ENCODE data around the gene DCST1. TPM values are rescaled to one million over a fixed set of nuclear protein-coding genes. Genes with fewer than 3 reads are reported as not detected.

Gene DCST1
- total RNA-seq, 1 experiment from 2014 or later, result 0.32 TPM

DNA sequence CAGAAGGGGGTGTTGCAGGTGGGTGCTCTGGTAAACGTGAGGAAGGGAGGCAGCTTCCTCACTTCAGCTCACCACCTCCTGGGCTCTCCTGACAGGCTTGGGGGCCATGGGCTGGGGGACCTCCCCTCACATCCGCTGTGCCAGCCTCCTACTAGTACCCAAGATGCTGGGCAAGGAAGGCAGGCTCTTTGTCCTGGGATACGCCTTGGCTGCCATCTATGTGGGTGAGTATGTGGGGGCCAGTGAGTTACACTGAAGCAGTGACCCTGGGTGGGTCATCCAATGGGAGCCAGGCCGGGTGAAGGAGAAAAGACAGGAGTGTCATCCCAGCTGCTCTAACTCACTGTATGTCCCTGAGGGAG is 5.7 kb downstream of the DCST1 start (continued):
- TF ChIP-seq, protein P1, sequence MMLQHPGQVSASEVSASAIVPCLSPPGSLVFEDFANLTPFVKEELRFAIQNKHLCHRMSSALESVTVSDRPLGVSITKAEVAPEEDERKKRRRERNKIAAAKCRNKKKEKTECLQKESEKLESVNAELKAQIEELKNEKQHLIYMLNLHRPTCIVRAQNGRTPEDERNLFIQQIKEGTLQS (IDR thresholded peaks at IDR 0.05), result no peak
- TF ChIP-seq YY1 (IDR thresholded peaks at IDR 0.05; ENCODE audit: extremely low read depth, insufficient replicate concordance, low read depth, low read length) (no peak), ZNF274 (IDR thresholded peaks at IDR 0.05; ENCODE audit: low read depth, low read length) (no peak)
- TF ChIP-seq, protein P2, sequence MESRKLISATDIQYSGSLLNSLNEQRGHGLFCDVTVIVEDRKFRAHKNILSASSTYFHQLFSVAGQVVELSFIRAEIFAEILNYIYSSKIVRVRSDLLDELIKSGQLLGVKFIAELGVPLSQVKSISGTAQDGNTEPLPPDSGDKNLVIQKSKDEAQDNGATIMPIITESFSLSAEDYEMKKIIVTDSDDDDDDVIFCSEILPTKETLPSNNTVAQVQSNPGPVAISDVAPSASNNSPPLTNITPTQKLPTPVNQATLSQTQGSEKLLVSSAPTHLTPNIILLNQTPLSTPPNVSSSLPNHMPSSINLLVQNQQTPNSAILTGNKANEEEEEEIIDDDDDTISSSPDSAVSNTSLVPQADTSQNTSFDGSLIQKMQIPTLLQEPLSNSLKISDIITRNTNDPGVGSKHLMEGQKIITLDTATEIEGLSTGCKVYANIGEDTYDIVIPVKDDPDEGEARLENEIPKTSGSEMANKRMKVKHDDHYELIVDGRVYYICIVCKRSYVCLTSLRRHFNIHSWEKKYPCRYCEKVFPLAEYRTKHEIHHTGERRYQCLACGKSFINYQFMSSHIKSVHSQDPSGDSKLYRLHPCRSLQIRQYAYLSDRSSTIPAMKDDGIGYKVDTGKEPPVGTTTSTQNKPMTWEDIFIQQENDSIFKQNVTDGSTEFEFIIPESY (IDR thresholded peaks at IDR 0.05; ENCODE audit: extremely low read depth, insufficient replicate concordance, low read length), result no peak

DNA sequence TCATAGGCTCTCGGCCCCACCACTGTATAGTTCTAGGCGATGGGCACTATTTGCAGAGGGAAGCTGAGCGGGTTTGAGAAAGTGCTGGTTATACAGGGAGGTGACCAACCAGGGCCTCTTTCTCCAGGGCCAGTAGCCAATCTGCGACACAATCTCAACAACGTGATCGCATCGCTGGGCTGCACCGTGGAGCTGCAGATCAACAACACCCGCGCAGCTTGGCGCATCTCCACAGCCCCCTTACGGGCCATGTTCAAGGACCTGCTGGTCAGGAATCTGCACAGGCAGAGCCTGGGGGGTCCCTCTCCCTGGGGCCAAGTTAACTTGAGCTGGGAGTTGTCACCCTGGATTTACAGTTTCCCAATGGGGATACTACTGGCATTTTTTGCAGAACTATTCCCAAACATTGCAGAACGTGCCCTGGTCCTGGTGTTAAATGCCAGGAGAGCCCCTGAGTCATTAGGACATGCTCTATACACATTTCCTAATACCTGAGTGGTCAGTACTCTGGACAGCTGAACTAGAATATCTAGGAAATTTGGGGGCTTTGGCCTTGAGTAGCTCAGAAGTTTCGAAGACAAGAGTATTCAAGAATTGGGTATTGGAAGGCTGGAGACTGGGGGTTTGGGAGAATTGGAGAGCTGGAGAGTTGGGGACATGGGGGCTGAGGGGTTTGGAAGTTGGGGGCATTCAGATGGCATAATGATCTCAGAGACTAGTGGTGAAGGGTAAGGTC is 6.9 kb downstream of the DCST1 start:
- Histone ChIP-seq H3K4me1 (ENCODE audit: control insufficient read depth in 1 of 2, insufficient read depth in 2 of 2, low read length in 2 of 2) (peaks cover 8 to 24% of the 10 kb centered on the region in 2 experiments), H3K79me2 (ENCODE audit: insufficient read depth, low read length) (no peaks in the 10 kb centered on the region), H3K4me2 (ENCODE audit: low read length) (no peak overlapping the region), H3K27me3 (ENCODE audit: insufficient read depth, low read length) (no peaks in the 10 kb centered on the region), H3K9me2 (ENCODE audit: insufficient read depth) (no peaks in the 10 kb centered on the region), H3K9me3 (ENCODE audit: control insufficient read depth in 1 of 2, insufficient read depth in 1 of 2, low read depth in 1 of 2, low read length in 2 of 2) (no peaks in the 10 kb centered on the region), H2AFZ (ENCODE audit: low read depth, low read length, poor library complexity, severe bottlenecking) (no peak overlapping the region), H3K4me3 (replicated peaks in 1 of 2; ENCODE audit: low read depth in 1 of 2, low read length in 2 of 2) (no peak overlapping the region), H3K9ac (ENCODE audit: low read length) (no peak overlapping the region), H4K20me1 (ENCODE audit: insufficient read depth) (no peaks in the 10 kb centered on the region), H3K27ac (ENCODE audit: low read depth, low read length) (no peak overlapping the region), H3K36me3 (ENCODE audit: control insufficient read depth in 1 of 2, insufficient read depth in 2 of 2, low read length in 2 of 2) (no peaks in the 10 kb centered on the region)
- no peak for TF ChIP-seq JUND (IDR thresholded peaks at IDR 0.05)
- no peak for TF ChIP-seq POLR2AphosphoS5 (IDR thresholded peaks at IDR 0.05; ENCODE audit: low read depth, low read length)
- TF ChIP-seq ELF1 (IDR thresholded peaks at IDR 0.05; ENCODE audit: borderline replicate concordance, low read depth), result no peak
- no peak for TF ChIP-seq POLR2A (IDR thresholded peaks at IDR 0.05; ENCODE audit: borderline replicate concordance, extremely low read depth, insufficient read depth, insufficient read length)
- TF ChIP-seq SRF (IDR thresholded peaks at IDR 0.05; ENCODE audit: low read depth), result no peak
- no peak for TF ChIP-seq CBX3 (IDR thresholded peaks at IDR 0.05; ENCODE audit: low read depth)
- no peak for TF ChIP-seq YY1 (IDR thresholded peaks at IDR 0.05; ENCODE audit: extremely low read depth, insufficient replicate concordance, low read depth, low read length)
- TF ChIP-seq SP1 (IDR thresholded peaks at IDR 0.05; ENCODE audit: low read depth), result no peak
- TF ChIP-seq, protein P2 (IDR thresholded peaks at IDR 0.05; ENCODE audit: extremely low read depth, insufficient replicate concordance, low read length), result no peak
- TF ChIP-seq, protein P1 (IDR thresholded peaks at IDR 0.05), result no peak
- no peak for TF ChIP-seq SIN3A (IDR thresholded peaks at IDR 0.05; ENCODE audit: low read depth)
- RAD21 ChIA-PET (ENCODE audit: low non-redundant PET in 1 of 2, low total read pairs in 2 of 2, uncharacterized antibody in 2 of 2, unreplicated experiment in 2 of 2), result no interaction called here
- intact Hi-C loops (cut with micrococcal nuclease), result no loop called here
- DNase-seq (ENCODE audit: low read depth, low spot score) (no peak), ATAC-seq (no peak)
- CTCF ChIA-PET, result no interaction called here
- POLR2A ChIA-PET, result no interaction called here
- no TSS peak for BruUV-seq (replicated peaks)
